Suprapubic skin (tissue), 4 donors: ENCODE results near the gene MAP7D2. TPM values are rescaled to one million over a fixed set of nuclear protein-coding genes. Genes with fewer than 3 reads are reported as not detected.

Experiments
- DNase-seq, 2 donors: peaks; one replicate each; pipeline ENCODE4 v3.0.0-alpha.2; 2019; ENCODE audit warnings: low spot score in 2 of 2
- H3K27ac ChIP-seq: fragments of 200-600 bp; sonication (generic); one replicate; pipeline ENCODE4 v1.5.1; 2019
- H3K27me3 ChIP-seq: fragments of 200-600 bp; sonication (generic); one replicate; pipeline ENCODE4 v1.5.1; 2019
- H3K36me3 ChIP-seq: fragments of 200-600 bp; sonication (generic); one replicate; pipeline ENCODE4 v1.5.1; 2019
- H3K4me1 ChIP-seq: fragments of 200-600 bp; sonication (generic); one replicate; pipeline ENCODE4 v1.5.1; 2019
- H3K4me3 ChIP-seq: fragments of 200-600 bp; sonication (generic); one replicate; pipeline ENCODE4 v1.5.1; 2019; ENCODE audit warnings: mild to moderate bottlenecking
- H3K9me3 ChIP-seq: fragments of 200-600 bp; sonication (generic); one replicate; pipeline ENCODE4 v1.5.1; 2019
- CTCF ChIP-seq, 2 donors: fragments of 200-600 bp in 1 of 2; fragments of 450-650 bp in 1 of 2; sonication (generic) in 1 of 2; IDR thresholded peaks; one replicate each; pipeline ENCODE4 v1.5.1; 2016 to 2019; ENCODE audit warnings: antibody characterized with exemption in 2 of 2, mild to moderate bottlenecking in 1 of 2, moderate library complexity in 1 of 2
- EP300 ChIP-seq: sonication (generic); formaldehyde crosslinking; IDR thresholded peaks from one replicate; pipeline ENCODE4 v1.6.1; 2017; ENCODE audit warnings: antibody characterized with exemption
- POLR2A ChIP-seq, 2 donors: fragments of 450-650 bp; IDR thresholded peaks; one replicate each; pipeline ENCODE4 v1.6.1; 2017; ENCODE audit warnings: antibody characterized with exemption in 2 of 2, mild to moderate bottlenecking in 2 of 2, moderate library complexity in 2 of 2
- POLR2AphosphoS5 ChIP-seq, 3 donors: sonication (generic); formaldehyde crosslinking; IDR thresholded peaks; one replicate each; pipeline ENCODE4 v1.6.1; 2017; ENCODE audit warnings: antibody characterized with exemption in 3 of 3
- WGBS: methylation state at CpG from one replicate; pipeline ENCODE4 v1.1.5; 2018; 5-methylcytosine and 5-hydroxymethylcytosine counted together
- total RNA-seq, 4 donors: library from RNA; depleted of rRNA; stranded (reverse); fragments of >200 nt; gene quantifications; one replicate each; pipeline ENCODE4 v1.1.0, GENCODE V29; 2016

MAP7D2 gene
- total RNA-seq, 4 donors from 2014 or later = 0.78 to 6.3 (median 1.4) TPM; not detected in 1

GRCh38 chrX:20112022-20112774 is 4.5 kb downstream of the MAP7D2 start:
- Histone ChIP-seq H3K4me1 (peaks cover 11% of the 10 kb centered on the region), H3K9me3 (no peaks in the 10 kb centered on the region), H3K27ac (no peak overlapping the region), H3K4me3 (no peak overlapping the region), H3K27me3 (peaks cover 13% of the 10 kb centered on the region), H3K36me3 (no peaks in the 10 kb centered on the region)
- WGBS = 87% methylated on average over 14 of the region's 14 CpGs
- TF ChIP-seq CTCF (IDR thresholded peaks at IDR 0.05) = no peak
- no peak for TF ChIP-seq POLR2A (IDR thresholded peaks at IDR 0.05)
- no peak for TF ChIP-seq EP300
- no peak for TF ChIP-seq POLR2AphosphoS5 (IDR thresholded peaks at IDR 0.05)
- no peak for DNase-seq

- no peak for DNase-seq
- H3K4me1 ChIP-seq = peaks cover 3% of the 10 kb centered on the region
- H3K36me3 ChIP-seq = no peaks in the 10 kb centered on the region
- H3K4me3 ChIP-seq = no peak overlapping the region
- no peaks in the 10 kb centered on the region for H3K9me3 ChIP-seq
- peaks cover 4% of the 10 kb centered on the region for H3K27me3 ChIP-seq
- 96% methylated on average over 10 of the region's 10 CpGs for WGBS
- no peak for TF ChIP-seq POLR2AphosphoS5 (IDR thresholded peaks at IDR 0.05)
- no peak for TF ChIP-seq EP300
- TF ChIP-seq POLR2A (IDR thresholded peaks at IDR 0.05) = no peak
- TF ChIP-seq CTCF (IDR thresholded peaks at IDR 0.05) = no peak
- no peak overlapping the region for H3K27ac ChIP-seq
These were observed 5.4 kb downstream of the MAP7D2 start for GRCh38 chrX:20111271-20111670.

GRCh38 chrX:20101934-20102581 is 14.6 kb downstream of the MAP7D2 start:
- Histone ChIP-seq H3K4me3 (no peak overlapping the region), H3K36me3 (no peaks in the 10 kb centered on the region), H3K27ac (no peak overlapping the region), H3K27me3 (no peaks in the 10 kb centered on the region), H3K9me3 (no peaks in the 10 kb centered on the region), H3K4me1 (no peaks in the 10 kb centered on the region)
- 88% methylated on average over 2 of the region's 2 CpGs for WGBS
- TF ChIP-seq CTCF (IDR thresholded peaks at IDR 0.05) (no peak), POLR2A (IDR thresholded peaks at IDR 0.05) (no peak), POLR2AphosphoS5 (IDR thresholded peaks at IDR 0.05) (no peak), EP300 (no peak)
- DNase-seq = no peak

GRCh38 chrX:20091499-20091898 is 25.2 kb downstream of the MAP7D2 start:
- H3K27ac ChIP-seq = no peak overlapping the region
- H3K4me1 ChIP-seq = no peaks in the 10 kb centered on the region
- 57% methylated on average over 3 of the region's 3 CpGs for WGBS
- no peaks in the 10 kb centered on the region for H3K27me3 ChIP-seq
- no peak for DNase-seq
- no peak overlapping the region for H3K4me3 ChIP-seq
- no peaks in the 10 kb centered on the region for H3K9me3 ChIP-seq
- H3K36me3 ChIP-seq = no peaks in the 10 kb centered on the region
- TF ChIP-seq EP300 = no peak
- TF ChIP-seq POLR2AphosphoS5 (IDR thresholded peaks at IDR 0.05) = no peak
- TF ChIP-seq POLR2A (IDR thresholded peaks at IDR 0.05) = no peak
- TF ChIP-seq CTCF (IDR thresholded peaks at IDR 0.05) = no peak

GRCh38 chrX:20089845-20090244 is 26.9 kb downstream of the MAP7D2 start:
- H3K9me3 ChIP-seq = no peaks in the 10 kb centered on the region
- no peaks in the 10 kb centered on the region for H3K4me1 ChIP-seq
- H3K27ac ChIP-seq = no peak overlapping the region
- H3K36me3 ChIP-seq = no peaks in the 10 kb centered on the region
- TF ChIP-seq EP300 (no peak), CTCF (IDR thresholded peaks at IDR 0.05) (no peak), POLR2AphosphoS5 (IDR thresholded peaks at IDR 0.05) (no peak), POLR2A (IDR thresholded peaks at IDR 0.05) (no peak)
- 68% methylated on average over 6 of the region's 6 CpGs for WGBS
- H3K27me3 ChIP-seq = no peaks in the 10 kb centered on the region
- no peak overlapping the region for H3K4me3 ChIP-seq
- DNase-seq = no peak
